K562 (cell line): ENCODE results near the gene PRR23E. TPM values are rescaled to one million over a fixed set of nuclear protein-coding genes. Genes with fewer than 3 reads are reported as not detected.

Experiments
- ATAC-seq: fragments of 200-7000 bp; cut with Tn5 transposase; 3 replicates; pipeline ENCODE4 v1.9.1; 2020; ENCODE audit warnings: moderate library complexity
- BruUV-seq: library from RNA; stranded (reverse); fragments of 400-500 nt; replicated peaks from 2 replicates; lab custom pipeline; 2021; lab: Mats Ljungman, UMichigan
- CTCF ChIA-PET: fragments of 300-600 bp; formaldehyde crosslinking; extraction: SDS; loops from one replicate; lab custom pipeline; 2021; ENCODE audit warnings: low intra/inter-chr PET ratio; lab: Yijun Ruan, JAX
- POLR2A ChIA-PET: fragments of 300-600, 350-650 bp; sonication (Branson Sonifier 250); formaldehyde crosslinking; extraction: SDS; loops from one replicate; lab custom pipeline; 2021; ENCODE audit warnings: antibody characterized with exemption, inconsistent platforms; lab: Yijun Ruan, JAX
- DNase-seq, 4 experiments: peaks; one replicate each; pipeline versions ENCODE4 v3.0.0 to v3.0.0-alpha.2; 2011 to 2018; ENCODE audit warnings: low spot score in 3 of 4, mixed read lengths in 3 of 4; ENCODE audit errors: extremely low read depth in 1 of 4
- FAIRE-seq: peaks from 2 replicates; lab custom pipeline; 2011; peaks lifted over from hg19 to GRCh38; lab: Jason Lieb, UNC
- H2AFZ ChIP-seq: 2 replicates; pipeline ENCODE4 v1.6.0; 2011; ENCODE audit warnings: low read depth, low read length, control low read depth, inconsistent platforms
- H3K27ac ChIP-seq: fragments of 200-600 bp; 3 replicates; pipeline ENCODE4 v1.8.0; 2011; ENCODE audit warnings: low read depth, mild to moderate bottlenecking, control low read depth, inconsistent platforms, low read length, moderate library complexity, mixed read lengths; ENCODE audit errors: extremely low read depth
- H3K27me3 ChIP-seq, 2 experiments: fragments of 300-600 bp in 1 of 2; 2 replicates in 1 of 2; 3 replicates in 1 of 2; pipeline versions ENCODE4 v1.6.0 to v1.8.0; 2011; ENCODE audit warnings: inconsistent platforms in 2 of 2, low read length in 2 of 2, mild to moderate bottlenecking in 1 of 2, mixed read lengths in 1 of 2, moderate library complexity in 1 of 2; ENCODE audit not compliant: control insufficient read depth in 2 of 2, insufficient read depth in 2 of 2
- H3K36me3 ChIP-seq: fragments of 300-600 bp; 3 replicates; pipeline ENCODE4 v1.8.0; 2011; ENCODE audit warnings: mild to moderate bottlenecking, low read length, inconsistent platforms; ENCODE audit not compliant: control insufficient read depth, insufficient read depth
- H3K4me1 ChIP-seq, 2 experiments: fragments of 200-600 bp in 1 of 2; replicated peaks in 1 of 2; 2 replicates in 1 of 2; 3 replicates in 1 of 2; pipeline versions ENCODE4 v1.5.1 to v1.8.0; 2011; ENCODE audit warnings: inconsistent platforms in 2 of 2, low read length in 2 of 2, mild to moderate bottlenecking in 1 of 2, mixed read lengths in 1 of 2, moderate library complexity in 1 of 2; ENCODE audit not compliant: control insufficient read depth in 2 of 2, insufficient read depth in 2 of 2
- H3K4me2 ChIP-seq: 2 replicates; pipeline ENCODE4 v1.6.1; 2011; ENCODE audit warnings: low read length, control low read depth, inconsistent platforms, mixed read lengths; ENCODE audit not compliant: insufficient read depth
- H3K4me3 ChIP-seq: fragments of 200-600 bp; sonication (generic), shearing (Covaris generic); 2 replicates; pipeline ENCODE4 v1.5.1; 2016; ENCODE audit warnings: control low read depth, inconsistent platforms
- H3K79me2 ChIP-seq: fragments of 200-600 bp; 3 replicates; pipeline ENCODE4 v1.8.0; 2011; ENCODE audit warnings: low read length, inconsistent platforms; ENCODE audit not compliant: control insufficient read depth, insufficient read depth
- H3K9ac ChIP-seq, 2 experiments: 2 replicates each; pipeline versions ENCODE4 v1.6.0 to v1.6.1; 2011; ENCODE audit warnings: low read depth in 2 of 2, low read length in 2 of 2, control low read depth in 1 of 2, inconsistent platforms in 1 of 2, mild to moderate bottlenecking in 1 of 2, mixed read lengths in 1 of 2; ENCODE audit not compliant: insufficient read depth in 1 of 2
- H3K9me1 ChIP-seq: one replicate; pipeline ENCODE4 v1.6.0; 2011; ENCODE audit warnings: inconsistent platforms, mild to moderate bottlenecking, low read length, moderate library complexity; ENCODE audit not compliant: control insufficient read depth, insufficient read depth
- H3K9me3 ChIP-seq: replicated peaks from 2 replicates; pipeline ENCODE4 v1.5.1; 2011; ENCODE audit warnings: low read depth, low read length, inconsistent platforms; ENCODE audit not compliant: control insufficient read depth, insufficient read depth
- H4K20me1 ChIP-seq: replicated peaks from 2 replicates; pipeline ENCODE4 v1.6.1; 2011; ENCODE audit warnings: low read length, inconsistent platforms, mixed read lengths; ENCODE audit not compliant: control insufficient read depth, insufficient read depth
- EHMT2 ChIP-seq: fragments of 450-650 bp; IDR thresholded peaks from 2 replicates; pipeline ENCODE4 v1.6.1; 2018; ENCODE audit warnings: antibody characterized with exemption
- FOXK2 ChIP-seq, 2 experiments: fragments of 450-650 bp; IDR thresholded peaks in 1 of 2; conservative IDR thresholded peaks in 1 of 2; 2 replicates each; pipeline ENCODE4 v1.6.1; 2016; ENCODE audit warnings: low read depth in 2 of 2, mild to moderate bottlenecking in 1 of 2
- HDGF ChIP-seq: fragments of 450-650 bp; IDR thresholded peaks from 2 replicates; pipeline ENCODE4 v1.6.1; 2016
- KLF10 ChIP-seq: fragments of 250-450 bp; sonication (Bioruptor Pico); IDR thresholded peaks from 2 replicates; pipeline ENCODE4 v1.6.1; 2021; ENCODE audit warnings: matching md5 sums
- KLF16 ChIP-seq: IDR thresholded peaks from 2 replicates; pipeline ENCODE4 v1.6.1; 2016; ENCODE audit warnings: antibody characterized with exemption
- PHTF2 ChIP-seq: fragments of 250-450 bp; sonication (Bioruptor Pico); IDR thresholded peaks from 2 replicates; pipeline ENCODE4 v1.5.0; 2021; ENCODE audit warnings: mild to moderate bottlenecking
- POLR2B ChIP-seq: fragments of 450-650 bp; IDR thresholded peaks from 2 replicates; pipeline ENCODE4 v1.6.1; 2018; ENCODE audit warnings: low read depth; ENCODE audit not compliant: partially characterized antibody
- PURB ChIP-seq: sonication (generic); formaldehyde crosslinking; IDR thresholded peaks from 2 replicates; pipeline ENCODE4 v1.9.0; 2021; ENCODE audit warnings: low read depth, mild to moderate bottlenecking, missing genetic modification reagents
- RBM14 ChIP-seq: fragments of 200-400 bp; formaldehyde crosslinking; IDR thresholded peaks from 2 replicates; pipeline ENCODE4 v1.6.1; 2018; ENCODE audit warnings: low read depth, mild to moderate bottlenecking, low read length, moderate library complexity, borderline replicate concordance; ENCODE audit not compliant: insufficient read depth
- SIX5 ChIP-seq, 2 experiments: IDR thresholded peaks; 2 replicates each; pipeline ENCODE4 v1.6.1; 2011; ENCODE audit warnings: low read length in 2 of 2, borderline replicate concordance in 1 of 2, low read depth in 1 of 2, mild to moderate bottlenecking in 1 of 2, moderate library complexity in 1 of 2; ENCODE audit not compliant: insufficient read depth in 1 of 2
- WGBS: fragments of 100-300 bp; shearing (Covaris generic); methylation state at CpG from one replicate; pipeline ENCODE4 v1.1.6; 2016; ENCODE audit warnings: low coverage, mixed read lengths; ENCODE audit not compliant: insufficient coverage; ENCODE audit errors: missing lambda C conversion rate; 5-methylcytosine and 5-hydroxymethylcytosine counted together
- in situ Hi-C: fragments of 300-500 bp; cut with MboI; formaldehyde crosslinking; loops from 4 replicates; pipeline ENCODE4 v1.15.0; 2018; ENCODE audit warnings: inconsistent platforms, mixed read lengths
- intact Hi-C: fragments of 100-400 bp; cut with micrococcal nuclease; formaldehyde crosslinking; loops from 2 replicates; pipeline ENCODE4 v1.14.2; 2022
- polyA plus RNA-seq, 8 experiments: library from polyadenylated mRNA; depleted of rRNA in 4 of 8; stranded (reverse) in 5 of 8; unstranded in 3 of 8; fragments of >200 nt; fragmentation: Nextera tagmentation in 2 of 8; fragmentation: Illumina TruSeq in 1 of 8; extraction: Ambion mirVana in 2 of 8; extraction: Trizol in 1 of 8; gene quantifications; 2 replicates each; pipeline versions ENCODE4 v1.2.1 to v1.2.3, GENCODE V29; 2011 to 2014; ENCODE audit warnings: inconsistent platforms in 1 of 8, missing spikeins in 1 of 8
- total RNA-seq, 7 experiments: library from RNA; depleted of rRNA in 6 of 7; stranded (reverse); fragments of >200 nt in 6 of 7; fragmentation: Illumina TruSeq in 2 of 7; extraction: Trizol in 2 of 7; gene quantifications; 2 replicates each; pipeline versions ENCODE4 v1.2.1 to v1.2.3, GENCODE V29; 2011 to 2021; ENCODE audit warnings: low replicate concordance in 1 of 7
- TF ChIP-seq, protein P1 (sequence below): sonication (generic); formaldehyde crosslinking; IDR thresholded peaks from 2 replicates; pipeline ENCODE4 v1.9.0; 2022; ENCODE audit warnings: mild to moderate bottlenecking, missing genetic modification reagents
- TF ChIP-seq, protein P2 (sequence below): IDR thresholded peaks from 2 replicates; pipeline ENCODE4 v1.6.1; 2016; ENCODE audit warnings: missing genetic modification characterization, missing compliant biosample characterization
- TF ChIP-seq, protein P3 (sequence below): fragments of 250-450 bp; sonication (Bioruptor Pico); IDR thresholded peaks from 2 replicates; pipeline ENCODE4 v1.4.0; 2020; ENCODE audit warnings: borderline replicate concordance

PRR23E gene
- total and polyA plus RNA-seq, 9 of the 15 experiments (the other 6 are each of a cell fraction or from before 2014, with no cell fraction given), result not detected

DNA sequence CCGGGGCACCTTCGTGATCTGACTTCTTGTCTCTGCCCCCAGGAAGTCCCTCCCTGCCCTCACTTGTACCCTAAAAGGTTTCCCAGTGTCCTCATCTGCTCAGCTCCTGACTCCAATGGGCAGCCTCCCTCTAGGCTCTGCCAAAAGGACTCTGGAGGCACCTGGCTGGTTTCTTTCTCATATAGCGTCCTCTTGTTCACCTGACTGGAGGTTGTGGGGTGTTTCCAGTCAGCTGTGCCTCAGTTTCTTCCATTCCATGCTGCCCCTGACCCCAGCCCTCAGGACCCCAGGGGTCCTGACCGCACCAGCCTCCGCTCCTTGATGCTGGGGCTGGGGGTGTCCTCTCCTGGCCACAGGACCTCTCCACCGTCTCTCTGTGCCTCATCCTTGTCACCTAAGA lies 2.5 kb downstream of the PRR23E start:
- CTCF ChIA-PET, result no interaction called here
- TF ChIP-seq, protein P1, sequence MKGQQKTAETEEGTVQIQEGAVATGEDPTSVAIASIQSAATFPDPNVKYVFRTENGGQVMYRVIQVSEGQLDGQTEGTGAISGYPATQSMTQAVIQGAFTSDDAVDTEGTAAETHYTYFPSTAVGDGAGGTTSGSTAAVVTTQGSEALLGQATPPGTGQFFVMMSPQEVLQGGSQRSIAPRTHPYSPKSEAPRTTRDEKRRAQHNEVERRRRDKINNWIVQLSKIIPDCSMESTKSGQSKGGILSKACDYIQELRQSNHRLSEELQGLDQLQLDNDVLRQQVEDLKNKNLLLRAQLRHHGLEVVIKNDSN, result no peak
- no peak for TF ChIP-seq HDGF
- TF ChIP-seq, all 486 proteins: peak for 0
- H3K79me2 ChIP-seq, result no peaks in the 10 kb centered on the region
- H3K4me3 ChIP-seq, result no peak overlapping the region
- H3K9me3 ChIP-seq, result no peaks in the 10 kb centered on the region
- H2AFZ ChIP-seq, result no peak overlapping the region
- no peak overlapping the region for H3K9ac ChIP-seq
- no peaks in the 10 kb centered on the region for H3K36me3 ChIP-seq
- no TSS peak for BruUV-seq
- ATAC-seq (no peak), FAIRE-seq (no peak), DNase-seq (no peak)
- in situ Hi-C loops, result no loop called here
- intact Hi-C loops, result no loop called here
- H3K9me1 ChIP-seq, result no peaks in the 10 kb centered on the region
- POLR2A ChIA-PET, result interaction anchor here (0.6 to 1.1 kb wide), 2 partner anchors 24 to 59 kb away, joined by 3 read pairs; no protein-coding TSS in a partner anchor
- no peak overlapping the region for H3K27ac ChIP-seq
- WGBS, result 7% methylated on average over 5 of the region's 6 CpGs
- no peaks in the 10 kb centered on the region for H3K4me1 ChIP-seq
- no peaks in the 10 kb centered on the region for H4K20me1 ChIP-seq
- H3K27me3 ChIP-seq, result no peaks in the 10 kb centered on the region; a peak in 1 of 5 replicates
- H3K4me2 ChIP-seq, result no peak overlapping the region

DNA sequence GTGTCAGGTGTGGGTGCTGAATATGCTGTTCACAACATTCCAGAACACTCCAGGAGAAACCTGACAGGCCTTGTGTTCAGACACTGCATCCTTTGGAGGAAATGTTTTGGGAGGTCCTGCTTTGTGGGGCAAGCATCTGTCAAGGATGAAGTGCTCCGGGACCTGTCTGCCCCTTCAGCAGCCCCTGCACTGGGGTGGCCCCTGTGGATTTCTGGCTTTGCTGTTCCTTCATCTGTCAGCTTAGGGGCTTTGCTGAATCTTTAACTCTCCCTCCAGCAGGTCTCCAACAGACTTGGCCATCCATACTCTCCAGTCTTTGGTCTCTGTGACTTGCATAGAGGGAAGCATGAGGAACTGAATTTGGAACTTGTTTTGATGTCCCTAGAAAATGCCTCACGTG lies 3.1 kb downstream of the PRR23E start:
- Histone ChIP-seq H3K36me3 (no peaks in the 10 kb centered on the region), H3K4me2 (no peak overlapping the region), H2AFZ (no peak overlapping the region), H3K4me3 (no peak overlapping the region), H3K9me3 (no peaks in the 10 kb centered on the region), H4K20me1 (no peaks in the 10 kb centered on the region), H3K27me3 (no peaks in the 10 kb centered on the region; a peak in 1 of 5 replicates), H3K79me2 (no peaks in the 10 kb centered on the region), H3K27ac (no peak overlapping the region), H3K9ac (no peak overlapping the region), H3K4me1 (no peaks in the 10 kb centered on the region), H3K9me1 (no peaks in the 10 kb centered on the region)
- WGBS, result 0% methylated on average over 1 of the region's 2 CpGs
- no peak for ATAC-seq
- no TSS peak for BruUV-seq
- in situ Hi-C loops, result no loop called here
- intact Hi-C loops, result no loop called here
- POLR2A ChIA-PET, result interaction anchor here (1.1 kb wide), 1 partner anchor 59 kb away, joined by 3 read pairs; no protein-coding TSS in a partner anchor
- CTCF ChIA-PET, result no interaction called here
- no peak for DNase-seq
- no peak for FAIRE-seq
- TF ChIP-seq FOXK2 (conservative IDR thresholded peaks at IDR 0.05 in 1 of 2, IDR thresholded peaks at IDR 0.05 in 1 of 2; ENCODE audit: low read depth in 2 of 2), result no peak
- no peak for TF ChIP-seq KLF10 (CRISPR knock-in tag)
- no peak for TF ChIP-seq PURB (CRISPR knock-in tag)
- TF ChIP-seq, protein P2, sequence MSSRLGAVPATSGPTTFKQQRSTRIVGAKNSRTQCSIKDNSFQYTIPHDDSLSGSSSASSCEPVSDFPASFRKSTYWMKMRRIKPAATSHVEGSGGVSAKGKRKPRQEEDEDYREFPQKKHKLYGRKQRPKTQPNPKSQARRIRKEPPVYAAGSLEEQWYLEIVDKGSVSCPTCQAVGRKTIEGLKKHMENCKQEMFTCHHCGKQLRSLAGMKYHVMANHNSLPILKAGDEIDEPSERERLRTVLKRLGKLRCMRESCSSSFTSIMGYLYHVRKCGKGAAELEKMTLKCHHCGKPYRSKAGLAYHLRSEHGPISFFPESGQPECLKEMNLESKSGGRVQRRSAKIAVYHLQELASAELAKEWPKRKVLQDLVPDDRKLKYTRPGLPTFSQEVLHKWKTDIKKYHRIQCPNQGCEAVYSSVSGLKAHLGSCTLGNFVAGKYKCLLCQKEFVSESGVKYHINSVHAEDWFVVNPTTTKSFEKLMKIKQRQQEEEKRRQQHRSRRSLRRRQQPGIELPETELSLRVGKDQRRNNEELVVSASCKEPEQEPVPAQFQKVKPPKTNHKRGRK (tag), result no peak
- no peak for TF ChIP-seq RBM14
- no peak for TF ChIP-seq EHMT2
- no peak for TF ChIP-seq POLR2B
- TF ChIP-seq KLF16, result no peak
- TF ChIP-seq, protein P3, sequence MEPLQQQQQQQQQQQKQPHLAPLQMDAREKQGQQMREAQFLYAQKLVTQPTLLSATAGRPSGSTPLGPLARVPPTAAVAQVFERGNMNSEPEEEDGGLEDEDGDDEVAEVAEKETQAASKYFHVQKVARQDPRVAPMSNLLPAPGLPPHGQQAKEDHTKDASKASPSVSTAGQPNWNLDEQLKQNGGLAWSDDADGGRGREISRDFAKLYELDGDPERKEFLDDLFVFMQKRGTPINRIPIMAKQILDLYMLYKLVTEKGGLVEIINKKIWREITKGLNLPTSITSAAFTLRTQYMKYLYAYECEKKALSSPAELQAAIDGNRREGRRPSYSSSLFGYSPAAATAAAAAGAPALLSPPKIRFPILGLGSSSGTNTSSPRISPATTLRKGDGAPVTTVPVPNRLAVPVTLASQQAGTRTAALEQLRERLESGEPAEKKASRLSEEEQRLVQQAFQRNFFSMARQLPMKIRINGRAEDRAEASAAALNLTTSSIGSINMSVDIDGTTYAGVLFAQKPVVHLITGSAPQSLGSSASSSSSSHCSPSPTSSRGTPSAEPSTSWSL (CRISPR knock-in tag), result no peak
- TF ChIP-seq SIX5 (IDR thresholded peaks at IDR 0.05; ENCODE audit: borderline replicate concordance in 1 of 2, insufficient read depth in 1 of 2, low read depth in 1 of 2, low read length in 2 of 2), result no peak
- TF ChIP-seq PHTF2 (CRISPR knock-in tag), result no peak
